Endothelial cell of umbilical vein (primary cell): ENCODE measurements around the gene DENND5B. TPM values are rescaled to one million over a fixed set of nuclear protein-coding genes. Genes with fewer than 3 reads are reported as not detected.

Experiments
- Bru-seq: library from RNA; stranded (reverse); fragments of 400-500 nt; gene quantifications from one replicate; lab custom pipeline; 2021; lab: Mats Ljungman, UMichigan
- BruChase-seq, 2 experiments: library from RNA; stranded (reverse); fragments of 400-500 nt; gene quantifications; one replicate each; lab custom pipeline; 2021; lab: Mats Ljungman, UMichigan
- BruUV-seq: library from RNA; stranded (reverse); fragments of 400-500 nt; replicated peaks from 2 replicates; lab custom pipeline; 2021; lab: Mats Ljungman, UMichigan
- CTCF ChIA-PET: fragments of 300-600, 350-600 bp; sonication (Branson Sonifier 250); formaldehyde crosslinking; loops from one replicate; lab custom pipeline; 2021; ENCODE audit warnings: antibody characterized with exemption, inconsistent platforms; lab: Charles Lee
- POLR2A ChIA-PET: fragments of 300-600, 350-600 bp; sonication (Branson Sonifier 250); formaldehyde crosslinking; loops from one replicate; lab custom pipeline; 2021; ENCODE audit warnings: antibody characterized with exemption, inconsistent platforms; lab: Charles Lee
- DNase-seq: peaks from one replicate; pipeline ENCODE4 v3.0.0-alpha.2; 2011; ENCODE audit warnings: low read depth, low spot score
- FAIRE-seq: peaks from 2 replicates; lab custom pipeline; 2011; peaks lifted over from hg19 to GRCh38; lab: Jason Lieb, UNC
- H2AFZ ChIP-seq: 2 replicates; pipeline ENCODE4 v1.6.0; 2012; ENCODE audit warnings: low read depth, low read length, control low read depth, inconsistent platforms
- H3K27ac ChIP-seq: 2 replicates; pipeline ENCODE4 v1.5.1; 2011; ENCODE audit warnings: low read depth, mild to moderate bottlenecking, control low read depth, low read length, moderate library complexity; ENCODE audit not compliant: insufficient read depth
- H3K27me3 ChIP-seq, 2 experiments: 2 replicates each; pipeline versions ENCODE4 v1.6.0 to v1.6.1; 2011; ENCODE audit warnings: low read length in 2 of 2, mixed read lengths in 1 of 2; ENCODE audit not compliant: control insufficient read depth in 2 of 2, insufficient read depth in 2 of 2
- H3K36me3 ChIP-seq, 2 experiments: 2 replicates in 1 of 2; 3 replicates in 1 of 2; pipeline ENCODE4 v1.5.1; 2011; ENCODE audit warnings: low read length in 2 of 2, mild to moderate bottlenecking in 1 of 2, moderate library complexity in 1 of 2; ENCODE audit not compliant: control insufficient read depth in 2 of 2, insufficient read depth in 2 of 2; ENCODE audit errors: extremely low read depth in 1 of 2
- H3K4me1 ChIP-seq: 3 replicates; pipeline ENCODE4 v1.5.1; 2011; ENCODE audit warnings: mild to moderate bottlenecking, low read length; ENCODE audit not compliant: control insufficient read depth, insufficient read depth; ENCODE audit errors: extremely low read depth
- H3K4me2 ChIP-seq: 2 replicates; pipeline ENCODE4 v1.6.1; 2011; ENCODE audit warnings: low read length, control low read depth, mixed read lengths; ENCODE audit not compliant: insufficient read depth
- H3K4me3 ChIP-seq, 3 experiments: fragments of 200-600 bp in 1 of 3; sonication (generic), shearing (Covaris generic) in 1 of 3; replicated peaks in 1 of 3; 2 replicates each; pipeline ENCODE4 v1.5.1; 2011 to 2016; ENCODE audit warnings: control low read depth in 3 of 3, low read length in 3 of 3, mild to moderate bottlenecking in 2 of 3, inconsistent platforms in 1 of 3, low read depth in 1 of 3, moderate library complexity in 1 of 3; ENCODE audit not compliant: insufficient read depth in 1 of 3
- H3K79me2 ChIP-seq: 2 replicates; pipeline ENCODE4 v1.6.0; 2012; ENCODE audit warnings: low read length, inconsistent platforms; ENCODE audit not compliant: control insufficient read depth, insufficient read depth
- H3K9ac ChIP-seq: replicated peaks from 2 replicates; pipeline ENCODE3; 2011; ENCODE audit warnings: low read length, control low read depth; ENCODE audit not compliant: insufficient read depth; ENCODE audit errors: extremely low read depth
- H3K9me1 ChIP-seq: replicated peaks from 3 replicates; pipeline ENCODE4 v1.6.0; 2011; ENCODE audit warnings: mild to moderate bottlenecking, low read length; ENCODE audit not compliant: control insufficient read depth, insufficient read depth; ENCODE audit errors: extremely low read depth
- H3K9me3 ChIP-seq: replicated peaks from 2 replicates; pipeline ENCODE4 v1.5.1; 2012; ENCODE audit warnings: low read length, inconsistent platforms; ENCODE audit not compliant: control insufficient read depth, insufficient read depth
- H4K20me1 ChIP-seq: replicated peaks from 2 replicates; pipeline ENCODE3; 2011; ENCODE audit warnings: mild to moderate bottlenecking, low read length; ENCODE audit not compliant: control insufficient read depth, insufficient read depth; ENCODE audit errors: extremely low read depth
- CTCF ChIP-seq, 2 donors: IDR thresholded peaks; 1 replicate in 1 of 2; 2 replicates in 1 of 2; pipeline ENCODE4 v1.5.1; 2011; ENCODE audit warnings: low read length in 2 of 2, mild to moderate bottlenecking in 2 of 2, moderate library complexity in 2 of 2, control low read depth in 1 of 2, inconsistent platforms in 1 of 2, low read depth in 1 of 2; ENCODE audit not compliant: insufficient read depth in 1 of 2; ENCODE audit errors: extremely low read depth in 1 of 2
- EZH2 ChIP-seq: IDR thresholded peaks from 2 replicates; pipeline ENCODE4 v1.6.1; 2012; ENCODE audit warnings: borderline replicate concordance, low read depth, mild to moderate bottlenecking, moderate library complexity, low read length, inconsistent platforms; ENCODE audit not compliant: severe bottlenecking
- FOS ChIP-seq: IDR thresholded peaks from 2 replicates; pipeline ENCODE4 v1.6.1; 2011; ENCODE audit warnings: mild to moderate bottlenecking, low read length, moderate library complexity, borderline replicate concordance; ENCODE audit not compliant: insufficient read depth
- GATA2 ChIP-seq: IDR thresholded peaks from 2 replicates; pipeline ENCODE4 v1.7.0; 2011; ENCODE audit warnings: low read depth, mild to moderate bottlenecking, moderate library complexity, mixed read lengths, low read length; ENCODE audit not compliant: insufficient read length, insufficient read depth
- JUN ChIP-seq: IDR thresholded peaks from 2 replicates; pipeline ENCODE4 v1.6.1; 2011; ENCODE audit warnings: borderline replicate concordance, low read depth; ENCODE audit not compliant: insufficient read length, insufficient read depth
- MAX ChIP-seq: IDR thresholded peaks from 2 replicates; pipeline ENCODE4 v1.6.1; 2011; ENCODE audit not compliant: insufficient read depth, insufficient read length
- MYC ChIP-seq: IDR thresholded peaks from one replicate; pipeline ENCODE4 v1.6.1; 2011; ENCODE audit warnings: mild to moderate bottlenecking, low read depth, low read length
- POLR2A ChIP-seq: IDR thresholded peaks from 2 replicates; pipeline ENCODE4 v1.6.1; 2012; ENCODE audit warnings: low read depth, mild to moderate bottlenecking, control low read depth, low read length
- POLR2AphosphoS5 ChIP-seq: IDR thresholded peaks from 2 replicates; pipeline ENCODE4 v1.6.1; 2012; ENCODE audit warnings: low read depth, mild to moderate bottlenecking, control low read depth, low read length, moderate library complexity; ENCODE audit not compliant: insufficient read depth
- dilution Hi-C: fragments of 300-500 bp; cut with MboI; formaldehyde crosslinking; loops from one replicate; pipeline ENCODE4 v1.15.0; 2019; ENCODE audit warnings: low sequenced_read_pairs; ENCODE audit not compliant: extremely low pct_ligation_motif_present
- intact Hi-C: fragments of 100-400 bp; cut with micrococcal nuclease; formaldehyde crosslinking; loops from one replicate; pipeline ENCODE4 v1.10.0; 2022
- long read RNA-seq: library from polyadenylated mRNA; stranded (forward); transcript quantifications from one replicate; pipeline ENCODE4 v2.0.0, GENCODE V29; 2021
- polyA minus RNA-seq, 3 experiments: library from RNA; depleted of rRNA, polyadenylated mRNA; stranded (reverse); fragments of >200 nt; gene quantifications; 1 replicate in 1 of 3; 2 replicates in 2 of 3; pipeline ENCODE4 v1.2.3, GENCODE V29; 2011
- polyA plus RNA-seq, 4 experiments: library from polyadenylated mRNA; depleted of rRNA in 3 of 4; stranded (reverse) in 3 of 4; unstranded in 1 of 4; fragments of >200 nt; gene quantifications; 2 replicates each; pipeline versions ENCODE4 v1.2.1 to v1.2.3, GENCODE V29; 2011 to 2012; ENCODE audit warnings: missing spikeins in 1 of 4
- total RNA-seq: library from RNA; stranded (reverse); gene quantifications from 2 replicates; pipeline ENCODE4 v1.2.3, GENCODE V29; 2021

DENND5B gene
- total RNA-seq (18.3 and 22.0 TPM in 2 replicates), polyA plus RNA-seq (7.8 and 10.3 TPM in 2 replicates), polyA minus RNA-seq (30.2 and 30.8 TPM in 2 replicates), Bru-seq, nascent RNA (percentile 77 among the genes with signal in this experiment), BruChase-seq, experiment 1, labeled RNA remaining after a 6-hour chase (percentile 76 among the genes with signal in this experiment), BruChase-seq, experiment 2, labeled RNA remaining after a 2-hour chase (percentile 74 among the genes with signal in this experiment)
- 8.7 and 9.8 TPM in 2 replicates for polyA plus RNA-seq (2011; cell fraction: cytosol; rRNA removed)
- polyA plus RNA-seq (2011; cell fraction: nucleus; rRNA removed): 10.6 and 11.3 TPM in 2 replicates
- 11.2 and 14.4 TPM in 2 replicates for polyA plus RNA-seq (2012)
- 21.3 TPM for polyA minus RNA-seq (2011; cell fraction: cytosol; rRNA and poly(A)+ RNA removed)
- polyA minus RNA-seq (2011; cell fraction: nucleus; rRNA and poly(A)+ RNA removed): 28.5 and 43.1 TPM in 2 replicates
- long read RNA-seq, full-length matches to known transcripts: 1 of 31 reads
- long read RNA-seq, partial matches to known transcripts: 20 of 31 reads
- long read RNA-seq, other reads (novel, unspliced or antisense): 10 of 31 reads

GRCh38 chr12:31590642-31591379, at the start of gene DENND5B:
TSS of gene DENND5B (minus strand) at chr12:31591136. CDS start at chr12:31590832, 304 bp downstream.
- dilution Hi-C loops: no loop called here
- peak; percentile 68 for DNase-seq
- POLR2A ChIA-PET: interaction anchor here (0.6 to 1.1 kb wide), 3 partner anchors 39 to 943 kb away, joined by 3 read pairs; no protein-coding TSS in a partner anchor

More at GRCh38 chr12:31590642-31591379, at the start of gene DENND5B:
- Histone ChIP-seq H3K9me1 (no peaks in the 10 kb centered on the region), H2AFZ (peak within 1 kb of the TSS; percentile 79), H3K4me3 (peak within 1 kb of the TSS; percentile 56 to 99 (median 63)), H3K9ac (peak within 1 kb of the TSS; percentile 97), H3K79me2 (peaks cover 20% of the 10 kb centered on the region), H3K4me1 (peaks cover 17% of the 10 kb centered on the region), H3K27me3 (peaks cover 0 to 2% of the 10 kb centered on the region in 2 experiments), H3K4me2 (peak within 1 kb of the TSS; percentile 77), H3K9me3 (no peaks in the 10 kb centered on the region), H4K20me1 (peaks cover 3% of the 10 kb centered on the region), H3K27ac (peak within 1 kb of the TSS; percentile 90), H3K36me3 (no peaks in the 10 kb centered on the region)
- FAIRE-seq: no peak
- intact Hi-C loops: loop anchor here (1.0 to 5.0 kb wide), 4 partner anchors 9 to 269 kb away; no protein-coding TSS in a partner anchor
- no TSS peak for BruUV-seq
- CTCF ChIA-PET: interaction anchor here (0.6 to 2.7 kb wide), 12 partner anchors 8 to 1131 kb away, joined by 3 to 21 read pairs (median 4); no protein-coding TSS in a partner anchor
- TF ChIP-seq JUN: no peak
- TF ChIP-seq GATA2: no peak
- TF ChIP-seq MYC: no peak
- TF ChIP-seq POLR2A: peak; percentile 58
- TF ChIP-seq FOS: no peak
- no peak for TF ChIP-seq MAX
- peak; percentile 38 for TF ChIP-seq POLR2AphosphoS5
- no peak for TF ChIP-seq EZH2
- no peak for TF ChIP-seq CTCF (IDR thresholded peaks at IDR 0.05; ENCODE audit: extremely low read depth in 1 of 2, insufficient read depth in 1 of 2, low read depth in 1 of 2, low read length in 2 of 2)
